Measurements from ENCODE around the gene TRABD2B.

The TRABD2B gene

DNA sequence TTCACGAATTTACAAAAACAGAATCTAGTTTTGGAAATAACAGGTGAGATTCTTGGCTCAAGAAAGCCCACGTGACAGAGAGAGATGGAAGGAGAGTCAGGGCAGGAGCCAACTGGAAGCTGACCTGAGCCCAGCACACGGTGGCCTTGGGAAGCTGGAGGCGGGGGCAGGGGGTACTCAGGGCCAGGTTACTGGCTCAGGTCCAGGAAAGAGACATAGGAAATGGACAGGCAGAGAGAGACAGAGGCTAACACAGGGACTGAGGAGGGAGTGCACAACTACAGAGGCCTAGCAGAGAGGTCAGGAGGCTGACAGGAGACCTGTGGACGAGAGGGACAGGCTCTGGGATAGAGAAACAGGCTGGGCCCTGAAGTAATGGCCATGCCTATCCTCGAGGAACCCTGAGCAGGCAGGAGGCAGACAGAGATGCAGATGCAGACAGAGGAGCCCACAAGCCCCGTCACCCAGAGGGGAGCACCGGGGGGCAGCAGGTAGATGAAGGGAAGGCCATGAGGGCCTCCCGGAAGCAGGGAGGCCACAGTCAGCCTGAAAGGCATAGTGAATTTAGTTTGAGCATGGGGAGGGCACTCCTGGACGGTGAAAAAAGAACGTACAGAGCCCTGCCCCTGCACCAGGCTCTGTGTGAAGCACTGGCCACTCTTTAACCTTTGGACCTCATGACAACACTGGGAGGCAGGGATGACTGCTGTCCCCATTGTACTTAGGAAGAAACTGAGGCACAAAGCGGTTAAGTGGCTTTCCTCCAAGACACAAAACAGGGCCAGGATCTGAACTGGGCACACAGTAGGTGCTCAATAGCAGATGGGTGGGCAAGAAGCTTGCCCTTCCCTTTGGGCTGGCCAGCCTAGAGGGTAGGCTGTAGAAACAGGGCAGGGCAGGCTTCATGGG, 230.1 kb downstream of the TRABD2B start:
- H3K36me3 ChIP-seq (ENCODE audit: low read length): no peaks in the 10 kb centered on the region
- H3K9ac ChIP-seq (ENCODE audit: low read length): no peak overlapping the region
- no peaks in the 10 kb centered on the region for H3K9me2 ChIP-seq (replicated peaks; ENCODE audit: insufficient read depth, low read length)
- no peaks in the 10 kb centered on the region for H3K9me3 ChIP-seq (ENCODE audit: insufficient read depth, low read length)
- no peak overlapping the region for H3K27ac ChIP-seq (ENCODE audit: low read depth, low read length)
- H3K4me2 ChIP-seq (ENCODE audit: low read depth, low read length, poor library complexity, severe bottlenecking): no peak overlapping the region
- H3F3A ChIP-seq (ENCODE audit: insufficient read depth): no peaks in the 10 kb centered on the region
- no peak overlapping the region for H3K4me3 ChIP-seq (ENCODE audit: insufficient read depth, low read length, poor library complexity, severe bottlenecking)
- H3K27me3 ChIP-seq (ENCODE audit: low read length): no peaks in the 10 kb centered on the region
- no peaks in the 10 kb centered on the region for H4K20me1 ChIP-seq (ENCODE audit: low read depth, low read length)
- TF ChIP-seq EZH2phosphoT487 (conservative IDR thresholded peaks at IDR 0.05; ENCODE audit: low read length): no peak
- TF ChIP-seq, protein P1, sequence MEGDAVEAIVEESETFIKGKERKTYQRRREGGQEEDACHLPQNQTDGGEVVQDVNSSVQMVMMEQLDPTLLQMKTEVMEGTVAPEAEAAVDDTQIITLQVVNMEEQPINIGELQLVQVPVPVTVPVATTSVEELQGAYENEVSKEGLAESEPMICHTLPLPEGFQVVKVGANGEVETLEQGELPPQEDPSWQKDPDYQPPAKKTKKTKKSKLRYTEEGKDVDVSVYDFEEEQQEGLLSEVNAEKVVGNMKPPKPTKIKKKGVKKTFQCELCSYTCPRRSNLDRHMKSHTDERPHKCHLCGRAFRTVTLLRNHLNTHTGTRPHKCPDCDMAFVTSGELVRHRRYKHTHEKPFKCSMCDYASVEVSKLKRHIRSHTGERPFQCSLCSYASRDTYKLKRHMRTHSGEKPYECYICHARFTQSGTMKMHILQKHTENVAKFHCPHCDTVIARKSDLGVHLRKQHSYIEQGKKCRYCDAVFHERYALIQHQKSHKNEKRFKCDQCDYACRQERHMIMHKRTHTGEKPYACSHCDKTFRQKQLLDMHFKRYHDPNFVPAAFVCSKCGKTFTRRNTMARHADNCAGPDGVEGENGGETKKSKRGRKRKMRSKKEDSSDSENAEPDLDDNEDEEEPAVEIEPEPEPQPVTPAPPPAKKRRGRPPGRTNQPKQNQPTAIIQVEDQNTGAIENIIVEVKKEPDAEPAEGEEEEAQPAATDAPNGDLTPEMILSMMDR (IDR thresholded peaks at IDR 0.05; ENCODE audit: insufficient read depth, low read length, poor library complexity, severe bottlenecking): no peak
- no peaks in the 10 kb centered on the region for H3K79me2 ChIP-seq (ENCODE audit: insufficient read depth, low read length)
- H2AFZ ChIP-seq (ENCODE audit: low read depth, low read length, severe bottlenecking): no peak overlapping the region

DNA sequence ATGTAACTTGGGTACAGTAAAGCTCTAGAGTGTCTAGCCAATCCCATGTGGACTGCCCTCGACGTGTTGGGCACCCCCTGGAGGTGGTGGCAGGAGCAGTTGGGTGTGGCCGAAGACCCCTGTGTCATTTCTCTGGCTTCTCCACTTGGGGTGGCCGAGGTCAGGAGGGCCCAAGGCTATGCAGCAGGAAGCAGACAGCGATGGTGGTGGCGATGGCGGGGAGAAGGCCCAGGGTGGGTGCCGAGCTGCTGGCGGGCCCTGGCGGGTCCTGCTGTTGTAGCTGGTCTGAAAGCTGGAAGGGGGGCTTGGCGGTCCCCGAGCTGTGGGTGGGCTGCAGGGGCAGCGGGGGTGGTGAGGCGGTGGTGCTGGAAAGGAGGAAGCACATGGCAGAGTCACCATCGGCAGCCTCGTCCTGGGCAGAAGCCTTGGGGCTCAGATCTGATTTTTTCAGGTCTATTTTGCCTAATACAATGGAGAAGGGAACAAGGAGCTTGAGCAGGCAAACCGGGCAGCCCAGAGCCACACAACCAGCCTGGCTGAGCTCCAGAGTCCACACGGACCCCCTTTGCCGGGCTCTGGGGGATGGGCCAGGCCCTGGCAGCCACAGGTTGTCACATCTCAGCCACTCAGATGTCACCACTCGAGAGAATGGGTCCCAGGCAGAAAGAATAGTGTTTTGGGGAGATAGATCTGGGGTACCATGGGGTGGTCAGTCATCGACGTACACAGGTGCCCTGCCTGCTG, 231.3 kb downstream of the TRABD2B start:
- no peak overlapping the region for H3K4me2 ChIP-seq (ENCODE audit: low read depth, low read length, poor library complexity, severe bottlenecking)
- H3K27me3 ChIP-seq (ENCODE audit: low read length): no peaks in the 10 kb centered on the region
- no peak for TF ChIP-seq EZH2phosphoT487 (conservative IDR thresholded peaks at IDR 0.05; ENCODE audit: low read length)
- TF ChIP-seq, protein P1 (IDR thresholded peaks at IDR 0.05; ENCODE audit: insufficient read depth, low read length, poor library complexity, severe bottlenecking): no peak
- no peaks in the 10 kb centered on the region for H3K9me2 ChIP-seq (replicated peaks; ENCODE audit: insufficient read depth, low read length)
- no peaks in the 10 kb centered on the region for H4K20me1 ChIP-seq (ENCODE audit: low read depth, low read length)
- H3F3A ChIP-seq (ENCODE audit: insufficient read depth): no peaks in the 10 kb centered on the region
- no peak overlapping the region for H2AFZ ChIP-seq (ENCODE audit: low read depth, low read length, severe bottlenecking)
- no peak overlapping the region for H3K27ac ChIP-seq (ENCODE audit: low read depth, low read length)
- H3K79me2 ChIP-seq (ENCODE audit: insufficient read depth, low read length): no peaks in the 10 kb centered on the region
- H3K9me3 ChIP-seq (ENCODE audit: insufficient read depth, low read length): no peaks in the 10 kb centered on the region
- no peak overlapping the region for H3K4me3 ChIP-seq (ENCODE audit: insufficient read depth, low read length, poor library complexity, severe bottlenecking)
- no peak overlapping the region for H3K9ac ChIP-seq (ENCODE audit: low read length)
- H3K36me3 ChIP-seq (ENCODE audit: low read length): no peaks in the 10 kb centered on the region

DNA sequence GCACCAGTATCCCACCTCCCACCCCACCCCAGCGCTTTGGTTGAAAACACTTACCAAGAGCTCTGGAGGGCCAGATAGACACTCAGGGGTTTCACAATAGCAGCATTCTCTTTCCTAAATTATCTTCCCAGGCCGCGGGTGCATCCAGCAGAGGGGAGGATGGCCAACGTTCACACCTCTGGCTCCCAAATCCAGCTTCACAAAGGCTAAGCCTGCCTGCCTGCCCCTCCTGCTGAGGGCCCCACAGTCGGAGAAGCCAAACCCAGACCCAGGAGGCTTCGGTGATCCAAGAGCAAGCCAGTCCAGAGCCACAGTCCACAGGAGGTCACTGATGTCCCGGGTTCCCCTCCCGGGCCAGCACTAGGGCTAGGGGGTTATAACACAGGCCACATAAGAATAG, 231.9 kb downstream of the TRABD2B start:
- H3F3A ChIP-seq (ENCODE audit: insufficient read depth): no peaks in the 10 kb centered on the region
- no peak overlapping the region for H2AFZ ChIP-seq (ENCODE audit: low read depth, low read length, severe bottlenecking)
- no peaks in the 10 kb centered on the region for H3K36me3 ChIP-seq (ENCODE audit: low read length)
- no peak overlapping the region for H3K4me3 ChIP-seq (ENCODE audit: insufficient read depth, low read length, poor library complexity, severe bottlenecking)
- no peak for TF ChIP-seq EZH2phosphoT487 (conservative IDR thresholded peaks at IDR 0.05; ENCODE audit: low read length)
- TF ChIP-seq, protein P1 (IDR thresholded peaks at IDR 0.05; ENCODE audit: insufficient read depth, low read length, poor library complexity, severe bottlenecking): no peak
- H4K20me1 ChIP-seq (ENCODE audit: low read depth, low read length): no peaks in the 10 kb centered on the region
- no peak overlapping the region for H3K9ac ChIP-seq (ENCODE audit: low read length)
- H3K79me2 ChIP-seq (ENCODE audit: insufficient read depth, low read length): no peaks in the 10 kb centered on the region
- H3K9me3 ChIP-seq (ENCODE audit: insufficient read depth, low read length): no peaks in the 10 kb centered on the region
- H3K27ac ChIP-seq (ENCODE audit: low read depth, low read length): no peak overlapping the region
- no peak overlapping the region for H3K4me2 ChIP-seq (ENCODE audit: low read depth, low read length, poor library complexity, severe bottlenecking)
- H3K27me3 ChIP-seq (ENCODE audit: low read length): no peaks in the 10 kb centered on the region
- H3K9me2 ChIP-seq (replicated peaks; ENCODE audit: insufficient read depth, low read length): no peaks in the 10 kb centered on the region
